HepG2 (cell line): Measurements from ENCODE around the gene HS6ST1. TPM values are rescaled to one million over a fixed set of nuclear protein-coding genes. Genes with fewer than 3 reads are reported as not detected.

ENCODE experiments used
- NFE2L2 ChIP-seq: fragments of 150-350 bp; IDR thresholded peaks from 2 replicates; pipeline ENCODE4 v1.6.1; 2014; ENCODE audit warnings: low read length
- NONO ChIP-seq, 2 experiments: fragments of 450-650 bp in 1 of 2; sonication (generic) in 1 of 2; formaldehyde crosslinking in 1 of 2; IDR thresholded peaks in 1 of 2; conservative IDR thresholded peaks in 1 of 2; 2 replicates each; pipeline versions ENCODE4 v1.6.1 to v1.8.0; 2017 to 2022; ENCODE audit warnings: mild to moderate bottlenecking in 1 of 2, missing genetic modification reagents in 1 of 2, moderate library complexity in 1 of 2
- TCF7 ChIP-seq: sonication (generic); IDR thresholded peaks from 2 replicates; pipeline ENCODE4 v1.6.1; 2016; ENCODE audit warnings: antibody characterized with exemption, low read depth
- TIGD3 ChIP-seq: sonication (generic); formaldehyde crosslinking; IDR thresholded peaks from 2 replicates; pipeline ENCODE4 v1.5.1; 2020; ENCODE audit warnings: mild to moderate bottlenecking, missing genetic modification reagents, borderline replicate concordance
- ZBTB14 ChIP-seq: sonication (generic); formaldehyde crosslinking; IDR thresholded peaks from 2 replicates; pipeline ENCODE4 v1.4.0; 2020; ENCODE audit warnings: missing genetic modification reagents
- ZBTB39 ChIP-seq: sonication (generic); formaldehyde crosslinking; IDR thresholded peaks from 2 replicates; pipeline ENCODE4 v1.5.0; 2020; ENCODE audit warnings: missing genetic modification reagents
- ZNF136 ChIP-seq: sonication (generic); formaldehyde crosslinking; IDR thresholded peaks from 2 replicates; pipeline ENCODE4 v1.8.1; 2022; ENCODE audit warnings: low read depth, mild to moderate bottlenecking, moderate library complexity, missing genetic modification reagents
- ZNF280D ChIP-seq: sonication (generic); formaldehyde crosslinking; IDR thresholded peaks from 2 replicates; pipeline ENCODE4 v1.5.1; 2020; ENCODE audit warnings: mild to moderate bottlenecking, missing genetic modification reagents
- ZNF614 ChIP-seq: IDR thresholded peaks from 2 replicates; pipeline ENCODE4 v1.6.1; 2018; ENCODE audit warnings: missing biosample characterization, missing genetic modification reagents, inconsistent platforms, borderline replicate concordance
- ZNF747 ChIP-seq: sonication (generic); formaldehyde crosslinking; IDR thresholded peaks from 2 replicates; pipeline ENCODE4 v1.8.1; 2023; ENCODE audit warnings: missing genetic modification reagents, mild to moderate bottlenecking, borderline replicate concordance
- ZNF839 ChIP-seq: sonication (generic); formaldehyde crosslinking; IDR thresholded peaks from 2 replicates; pipeline ENCODE4 v1.4.0; 2020; ENCODE audit warnings: missing genetic modification reagents, mild to moderate bottlenecking, borderline replicate concordance
- polyA plus RNA-seq, 8 experiments: library from polyadenylated mRNA; depleted of rRNA in 3 of 8; stranded (reverse) in 7 of 8; unstranded in 1 of 8; fragments of >200 nt; fragmentation: Illumina TruSeq in 4 of 8; extraction: Trizol in 4 of 8; gene quantifications; 2 replicates each; pipeline versions ENCODE4 v1.2.1 to v1.2.3, GENCODE V29; 2011 to 2016; ENCODE audit warnings: low read depth in 4 of 8, missing spikeins in 1 of 8, mixed read lengths in 1 of 8; ENCODE audit not compliant: insufficient read depth in 1 of 8
- total RNA-seq, 5 experiments: library from RNA; depleted of rRNA; stranded (reverse); fragments of >200 nt; fragmentation: Illumina TruSeq; extraction: Trizol; gene quantifications; 2 replicates each; pipeline ENCODE4 v1.2.3, GENCODE V29; 2016; ENCODE audit warnings: low read depth in 1 of 5
- TF ChIP-seq, protein P1 (sequence below): sonication (generic); formaldehyde crosslinking; IDR thresholded peaks from 2 replicates; pipeline ENCODE4 v1.4.0; 2020; ENCODE audit warnings: missing genetic modification reagents, borderline replicate concordance
- TF ChIP-seq, protein P2 (sequence below): fragments of 450-650 bp; IDR thresholded peaks from 2 replicates; pipeline ENCODE4 v1.6.1; 2017
- TF ChIP-seq, protein P3 (sequence below): sonication (generic); formaldehyde crosslinking; IDR thresholded peaks from 2 replicates; pipeline ENCODE4 v1.4.0; 2020; ENCODE audit warnings: missing genetic modification reagents

Gene HS6ST1
- total and polyA plus RNA-seq, 2 of the 13 experiments (the other 11 are each of a cell fraction or from before 2014, with no cell fraction given): 34.5 to 84.6 TPM

DNA sequence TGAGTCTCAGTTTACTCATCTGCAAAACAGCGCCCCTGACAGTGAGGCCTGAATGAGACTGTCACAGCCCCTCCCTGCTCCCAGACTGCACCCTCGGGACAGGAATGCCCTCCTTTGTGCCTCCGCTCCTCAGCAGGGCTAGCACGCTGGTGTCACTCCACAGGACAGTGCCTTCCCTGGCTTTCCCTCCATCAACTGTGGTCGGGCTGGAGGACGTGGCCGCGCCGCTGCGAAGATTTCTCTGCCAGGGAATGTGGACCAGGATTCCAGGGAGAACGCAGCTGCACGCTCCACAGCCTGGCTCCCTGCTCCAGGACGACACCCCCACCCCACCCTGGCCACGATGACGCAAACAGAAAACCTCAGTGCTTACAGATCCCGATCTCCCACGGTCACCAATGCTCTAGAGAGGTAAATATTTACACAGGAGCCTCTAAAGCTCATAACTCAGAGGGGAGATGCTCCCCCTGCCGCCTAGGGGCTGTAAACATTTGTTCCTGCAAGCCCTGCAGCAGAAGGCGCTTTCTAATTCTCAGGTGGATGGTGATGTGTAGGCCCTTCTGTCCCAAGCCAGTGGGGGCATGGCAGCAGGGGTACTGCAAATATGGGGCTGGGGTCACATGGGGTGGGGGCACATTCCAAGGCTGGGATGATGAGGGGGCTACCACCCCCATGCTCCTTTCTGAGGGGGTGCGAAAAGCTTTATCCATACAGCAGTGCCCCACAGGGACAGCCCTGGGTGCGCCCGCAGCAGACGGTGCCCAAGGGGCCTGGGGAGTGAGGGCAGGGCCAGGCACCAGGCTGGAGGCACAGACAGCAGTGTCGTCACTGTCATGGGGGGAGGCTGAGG is 12.4 kb downstream of the HS6ST1 start (continued):
- TF ChIP-seq TIGD3 (CRISPR knock-in tag) (no peak), ZNF839 (CRISPR knock-in tag) (no peak; the same call in 1 of the 2 replicates), ZNF614 (peak; percentile 78; the same call in 1 of the 2 replicates), TCF7 (peak; percentile 55; the same call in 1 of the 2 replicates), ZBTB14 (CRISPR knock-in tag) (no peak), NONO (IDR thresholded peaks at IDR 0.05) (no peak), NONO (CRISPR knock-in tag; conservative IDR thresholded peaks at IDR 0.05) (peak; percentile 84), ZNF136 (peak; percentile 80; the same call in 1 of the 2 replicates), ZBTB39 (CRISPR knock-in tag) (no peak), NFE2L2 (no peak), ZNF280D (CRISPR knock-in tag) (peak; percentile 85), ZNF747 (CRISPR knock-in tag) (peak; percentile 16; the same call in 1 of the 2 replicates)
- TF ChIP-seq, protein P1, sequence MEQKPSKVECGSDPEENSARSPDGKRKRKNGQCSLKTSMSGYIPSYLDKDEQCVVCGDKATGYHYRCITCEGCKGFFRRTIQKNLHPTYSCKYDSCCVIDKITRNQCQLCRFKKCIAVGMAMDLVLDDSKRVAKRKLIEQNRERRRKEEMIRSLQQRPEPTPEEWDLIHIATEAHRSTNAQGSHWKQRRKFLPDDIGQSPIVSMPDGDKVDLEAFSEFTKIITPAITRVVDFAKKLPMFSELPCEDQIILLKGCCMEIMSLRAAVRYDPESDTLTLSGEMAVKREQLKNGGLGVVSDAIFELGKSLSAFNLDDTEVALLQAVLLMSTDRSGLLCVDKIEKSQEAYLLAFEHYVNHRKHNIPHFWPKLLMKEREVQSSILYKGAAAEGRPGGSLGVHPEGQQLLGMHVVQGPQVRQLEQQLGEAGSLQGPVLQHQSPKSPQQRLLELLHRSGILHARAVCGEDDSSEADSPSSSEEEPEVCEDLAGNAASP (CRISPR knock-in tag): peak; percentile 84
- TF ChIP-seq, protein P2, sequence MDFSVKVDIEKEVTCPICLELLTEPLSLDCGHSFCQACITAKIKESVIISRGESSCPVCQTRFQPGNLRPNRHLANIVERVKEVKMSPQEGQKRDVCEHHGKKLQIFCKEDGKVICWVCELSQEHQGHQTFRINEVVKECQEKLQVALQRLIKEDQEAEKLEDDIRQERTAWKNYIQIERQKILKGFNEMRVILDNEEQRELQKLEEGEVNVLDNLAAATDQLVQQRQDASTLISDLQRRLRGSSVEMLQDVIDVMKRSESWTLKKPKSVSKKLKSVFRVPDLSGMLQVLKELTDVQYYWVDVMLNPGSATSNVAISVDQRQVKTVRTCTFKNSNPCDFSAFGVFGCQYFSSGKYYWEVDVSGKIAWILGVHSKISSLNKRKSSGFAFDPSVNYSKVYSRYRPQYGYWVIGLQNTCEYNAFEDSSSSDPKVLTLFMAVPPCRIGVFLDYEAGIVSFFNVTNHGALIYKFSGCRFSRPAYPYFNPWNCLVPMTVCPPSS: no peak
- TF ChIP-seq, protein P3, sequence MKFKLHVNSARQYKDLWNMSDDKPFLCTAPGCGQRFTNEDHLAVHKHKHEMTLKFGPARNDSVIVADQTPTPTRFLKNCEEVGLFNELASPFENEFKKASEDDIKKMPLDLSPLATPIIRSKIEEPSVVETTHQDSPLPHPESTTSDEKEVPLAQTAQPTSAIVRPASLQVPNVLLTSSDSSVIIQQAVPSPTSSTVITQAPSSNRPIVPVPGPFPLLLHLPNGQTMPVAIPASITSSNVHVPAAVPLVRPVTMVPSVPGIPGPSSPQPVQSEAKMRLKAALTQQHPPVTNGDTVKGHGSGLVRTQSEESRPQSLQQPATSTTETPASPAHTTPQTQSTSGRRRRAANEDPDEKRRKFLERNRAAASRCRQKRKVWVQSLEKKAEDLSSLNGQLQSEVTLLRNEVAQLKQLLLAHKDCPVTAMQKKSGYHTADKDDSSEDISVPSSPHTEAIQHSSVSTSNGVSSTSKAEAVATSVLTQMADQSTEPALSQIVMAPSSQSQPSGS (CRISPR knock-in tag): peak; percentile 96
